Measurements from ENCODE around the gene SEMA5A. TPM values are rescaled to one million over a fixed set of nuclear protein-coding genes. Genes with fewer than 3 reads are reported as not detected.

SEMA5A gene
- total and polyA plus RNA-seq, 7 donors = 0.60 to 4.7 (median 2.8) TPM

GRCh38 chr5:9570876-9571275, 25.0 kb upstream of the SEMA5A start:
- 14 to 60% methylated on average over 6 of the region's 6 CpGs for WGBS, 2 donors
- intact Hi-C loops (cut with DNase I) = no loop called here
- Histone ChIP-seq H3K4me1 (no peaks in the 10 kb centered on the region), H3K27me3 (no peaks in the 10 kb centered on the region), H3K36me3 (no peaks in the 10 kb centered on the region), H3K9me3 (no peaks in the 10 kb centered on the region), H3K27ac (no peak overlapping the region), H3K4me3 (no peak overlapping the region)
- TF ChIP-seq POLR2A (IDR thresholded peaks at IDR 0.05) (no peak), POLR2AphosphoS5 (IDR thresholded peaks at IDR 0.05) (no peak), EP300 (IDR thresholded peaks at IDR 0.05) (no peak), CTCF (IDR thresholded peaks at IDR 0.05) (no peak)
- DNase-seq = no peak

GRCh38 chr5:9567039-9567438, 21.2 kb upstream of the SEMA5A start:
- Histone ChIP-seq H3K4me3 (no peak overlapping the region), H3K4me1 (no peaks in the 10 kb centered on the region), H3K9me3 (no peaks in the 10 kb centered on the region), H3K27me3 (no peaks in the 10 kb centered on the region), H3K36me3 (no peaks in the 10 kb centered on the region), H3K27ac (no peak overlapping the region)
- intact Hi-C loops (cut with DNase I) = no loop called here
- no peak for DNase-seq
- TF ChIP-seq EP300 (IDR thresholded peaks at IDR 0.05) (no peak), CTCF (IDR thresholded peaks at IDR 0.05) (no peak), POLR2AphosphoS5 (IDR thresholded peaks at IDR 0.05) (no peak), POLR2A (IDR thresholded peaks at IDR 0.05) (no peak)

- 70 to 78% methylated on average over 4 of the region's 4 CpGs for WGBS, 2 donors
- Histone ChIP-seq H3K27me3 (no peaks in the 10 kb centered on the region), H3K9me3 (no peaks in the 10 kb centered on the region), H3K4me3 (no peak overlapping the region), H3K36me3 (no peaks in the 10 kb centered on the region), H3K4me1 (no peaks in the 10 kb centered on the region), H3K27ac (no peak overlapping the region)
- TF ChIP-seq POLR2AphosphoS5 (IDR thresholded peaks at IDR 0.05) (no peak), POLR2A (IDR thresholded peaks at IDR 0.05) (no peak), CTCF (IDR thresholded peaks at IDR 0.05) (no peak), EP300 (IDR thresholded peaks at IDR 0.05) (no peak)
- no peak for DNase-seq
- intact Hi-C loops (cut with DNase I) = no loop called here
These were observed 18.9 kb upstream of the SEMA5A start for GRCh38 chr5:9564752-9565151.

GRCh38 chr5:9562141-9562540, 16.3 kb upstream of the SEMA5A start:
- TF ChIP-seq EP300 (IDR thresholded peaks at IDR 0.05) (no peak), POLR2AphosphoS5 (IDR thresholded peaks at IDR 0.05) (no peak), CTCF (IDR thresholded peaks at IDR 0.05) (no peak), POLR2A (IDR thresholded peaks at IDR 0.05) (no peak)
- Histone ChIP-seq H3K27me3 (no peaks in the 10 kb centered on the region), H3K4me1 (no peaks in the 10 kb centered on the region), H3K36me3 (no peaks in the 10 kb centered on the region), H3K4me3 (no peak overlapping the region), H3K9me3 (no peaks in the 10 kb centered on the region), H3K27ac (no peak overlapping the region)
- DNase-seq = no peak
- 83 to 90% methylated on average over 7 of the region's 7 CpGs for WGBS, 2 donors
- intact Hi-C loops (cut with DNase I) = no loop called here

GRCh38 chr5:9559965-9560364, 14.1 kb upstream of the SEMA5A start:
- H3K4me3 ChIP-seq = no peak overlapping the region
- H3K4me1 ChIP-seq = no peaks in the 10 kb centered on the region
- H3K27me3 ChIP-seq = no peaks in the 10 kb centered on the region
- no peak for DNase-seq
- no peaks in the 10 kb centered on the region for H3K36me3 ChIP-seq
- WGBS, 2 donors = 13 to 62% methylated on average over 3 of the region's 3 CpGs
- TF ChIP-seq EP300 (IDR thresholded peaks at IDR 0.05) (no peak), POLR2A (IDR thresholded peaks at IDR 0.05) (no peak), POLR2AphosphoS5 (IDR thresholded peaks at IDR 0.05) (no peak), CTCF (IDR thresholded peaks at IDR 0.05) (no peak)
- H3K27ac ChIP-seq = no peak overlapping the region
- intact Hi-C loops (cut with DNase I) = no loop called here
- H3K9me3 ChIP-seq = no peaks in the 10 kb centered on the region
